Measurements from ENCODE around the gene CCDC197.
A peak's percentile ranks its signal among the peaks of the same experiment; 100 is the strongest.

CCDC197 gene

DNA sequence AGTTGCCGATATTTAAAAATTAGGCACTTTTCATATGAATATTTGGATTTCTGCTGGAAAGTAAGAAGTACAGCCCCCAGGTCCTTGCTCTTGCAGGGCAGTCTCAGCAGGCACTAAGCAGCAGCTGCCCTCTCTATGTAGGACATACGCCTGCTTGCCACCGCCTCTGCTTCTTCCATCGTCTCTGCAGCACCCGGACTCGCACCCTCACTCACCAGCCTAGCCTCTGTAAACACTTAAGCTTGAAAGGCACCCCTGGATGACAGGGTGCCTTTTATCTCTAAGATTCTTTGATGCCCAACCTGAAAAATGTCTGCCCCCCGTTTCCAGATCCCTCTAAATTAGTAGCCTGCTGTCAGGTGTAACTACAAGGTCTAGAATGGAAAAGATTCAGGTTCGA is 48.0 kb downstream of the CCDC197 start:
- DNase-seq, result no peak

DNA sequence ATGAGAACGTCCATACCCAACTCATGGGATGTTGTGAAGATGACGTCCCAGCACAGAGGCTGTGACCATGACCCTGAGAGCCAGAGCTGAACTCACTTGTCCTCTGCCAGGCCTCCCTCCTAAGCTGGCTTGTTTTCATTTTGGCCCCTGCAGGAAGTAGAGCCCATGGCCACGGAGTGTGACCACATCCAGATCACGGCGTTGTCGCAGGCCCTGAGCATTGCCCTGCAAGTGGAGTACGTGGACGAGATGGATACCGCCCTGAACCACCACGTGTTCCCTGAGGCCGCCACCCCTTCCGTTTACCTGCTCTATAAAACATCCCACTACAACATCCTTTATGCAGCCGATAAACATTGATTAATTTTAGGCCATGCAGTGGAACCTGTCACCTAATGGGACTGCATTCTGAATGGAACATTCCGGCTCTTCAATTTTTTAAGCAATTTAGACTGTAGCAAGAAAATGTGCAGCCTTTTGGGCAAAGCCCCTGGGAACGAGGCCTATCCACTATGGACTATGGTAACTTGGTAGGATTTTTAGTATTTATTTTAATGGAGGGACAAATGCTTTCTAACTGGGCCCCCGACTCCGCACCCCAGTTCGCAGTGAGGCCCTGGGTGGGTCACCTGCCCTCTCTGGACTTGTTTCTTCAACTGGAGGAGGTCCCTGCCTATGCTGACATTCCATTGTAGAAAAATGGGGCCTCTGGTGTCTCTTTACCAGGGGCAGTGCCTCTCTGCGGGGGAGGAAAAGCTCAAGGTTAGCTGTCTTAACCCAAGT is 48.7 kb downstream of the CCDC197 start:
- no peak for DNase-seq

DNA sequence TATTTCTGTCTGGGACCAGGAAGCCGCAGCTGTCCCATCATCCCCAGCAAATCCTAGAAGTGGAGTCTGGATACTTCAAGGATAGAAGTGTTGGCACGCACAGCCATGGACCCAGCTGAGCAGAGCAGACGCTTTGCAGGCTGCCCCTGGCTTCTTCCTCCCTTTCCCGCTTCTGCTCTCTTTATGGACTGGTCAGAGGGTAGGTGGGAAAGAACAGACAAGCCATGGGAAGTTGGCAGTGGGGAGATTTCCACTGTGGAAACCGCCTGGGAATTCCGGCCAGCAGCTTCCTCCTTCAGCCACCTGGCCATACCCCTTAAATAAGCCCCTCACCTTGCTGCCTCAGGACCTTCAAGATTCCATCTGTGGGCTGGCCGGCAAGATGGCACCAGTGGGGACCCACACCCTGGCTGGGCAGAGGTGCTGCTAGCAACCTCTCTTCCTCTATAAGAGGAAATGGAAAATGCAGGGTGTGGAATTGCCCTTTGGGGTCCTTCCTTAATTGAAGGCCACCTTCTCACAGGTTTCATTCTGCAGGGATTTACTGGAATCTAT is 49.7 kb downstream of the CCDC197 start:
- DNase-seq, result no peak

DNA sequence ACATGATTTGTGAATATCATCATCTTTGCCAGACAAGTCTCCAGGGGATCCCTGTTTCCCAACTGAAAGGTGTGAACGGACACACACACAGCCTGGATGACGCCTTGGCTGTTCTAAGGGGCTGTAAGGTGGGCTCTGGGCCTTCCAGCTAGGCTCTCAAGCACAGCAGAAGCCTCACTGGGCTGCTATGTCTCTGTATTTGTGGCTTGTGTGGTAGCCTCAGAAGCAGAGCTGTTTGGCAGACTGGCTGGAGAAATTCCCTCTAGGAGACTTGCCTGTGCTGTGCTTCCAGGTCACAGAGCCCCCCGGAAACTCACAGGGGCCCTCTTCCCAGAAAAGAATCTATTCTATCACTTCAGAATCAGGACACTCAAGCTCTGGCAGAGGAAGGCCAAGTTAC is 50.5 kb downstream of the CCDC197 start:
- no peak for DNase-seq

DNA sequence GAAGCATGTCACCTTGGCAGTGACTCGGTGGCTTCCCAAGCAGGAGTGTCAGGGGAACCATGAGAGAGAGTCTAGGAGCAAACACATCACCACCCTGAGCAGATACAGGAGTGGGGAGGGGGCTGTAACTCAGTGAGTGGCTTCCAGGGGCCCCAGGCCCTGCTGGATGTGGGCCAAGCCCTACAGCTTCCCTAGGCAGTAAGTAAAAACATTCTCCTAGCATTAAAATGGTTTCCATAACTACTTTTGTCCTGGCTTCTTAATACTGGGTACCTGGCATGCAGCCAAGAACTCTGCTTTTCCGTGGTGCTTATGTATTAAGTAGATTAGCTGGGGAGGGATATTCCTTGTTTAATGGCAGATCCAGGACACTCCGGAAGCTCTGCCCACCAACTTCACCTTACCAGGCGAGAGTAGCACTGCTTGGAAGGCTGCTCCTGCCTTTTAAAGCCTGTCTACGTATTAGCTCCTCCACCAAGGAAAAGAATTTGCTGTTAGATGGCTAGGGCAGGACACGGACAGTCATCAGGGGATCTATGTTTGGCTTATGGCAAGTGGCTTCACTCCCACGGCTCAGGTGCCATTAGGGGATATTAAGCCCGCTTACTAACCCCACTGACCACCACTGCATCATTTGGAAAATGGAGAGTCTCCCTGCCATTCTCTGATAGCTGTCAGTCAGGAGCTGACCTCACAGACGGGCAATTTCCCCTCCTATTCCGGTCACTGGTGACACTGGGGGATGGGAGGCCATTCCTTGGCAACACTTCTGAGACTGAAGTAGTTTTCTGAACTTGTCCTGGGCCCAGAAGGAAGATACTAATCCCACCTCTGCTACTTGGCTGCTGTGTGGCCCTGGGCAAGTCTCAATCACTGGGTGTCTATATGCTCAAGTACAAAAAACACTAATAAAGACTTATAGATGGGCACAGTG is 51.9 kb downstream of the CCDC197 start:
- DNase-seq, result no peak

DNA sequence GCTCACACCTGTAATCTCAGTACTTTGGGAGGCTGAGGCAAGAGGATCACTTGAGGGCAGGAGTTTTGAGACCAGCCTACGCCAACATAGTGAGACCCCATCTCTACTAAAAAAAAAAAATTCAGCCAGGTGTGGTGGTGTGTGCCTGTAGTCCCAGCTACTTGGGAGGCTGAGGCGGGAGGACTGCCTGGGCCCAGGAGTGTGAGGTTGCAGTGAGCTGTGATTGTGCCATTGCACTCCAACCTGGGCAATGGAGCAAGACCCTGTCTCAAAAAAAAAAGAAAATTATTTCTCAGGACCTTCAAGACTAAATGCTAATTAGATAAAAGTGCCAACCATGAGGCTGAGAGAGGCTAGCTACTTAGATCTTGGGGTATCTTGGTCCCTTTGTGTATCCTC is 52.5 kb downstream of the CCDC197 start:
- no peak for DNase-seq

DNA sequence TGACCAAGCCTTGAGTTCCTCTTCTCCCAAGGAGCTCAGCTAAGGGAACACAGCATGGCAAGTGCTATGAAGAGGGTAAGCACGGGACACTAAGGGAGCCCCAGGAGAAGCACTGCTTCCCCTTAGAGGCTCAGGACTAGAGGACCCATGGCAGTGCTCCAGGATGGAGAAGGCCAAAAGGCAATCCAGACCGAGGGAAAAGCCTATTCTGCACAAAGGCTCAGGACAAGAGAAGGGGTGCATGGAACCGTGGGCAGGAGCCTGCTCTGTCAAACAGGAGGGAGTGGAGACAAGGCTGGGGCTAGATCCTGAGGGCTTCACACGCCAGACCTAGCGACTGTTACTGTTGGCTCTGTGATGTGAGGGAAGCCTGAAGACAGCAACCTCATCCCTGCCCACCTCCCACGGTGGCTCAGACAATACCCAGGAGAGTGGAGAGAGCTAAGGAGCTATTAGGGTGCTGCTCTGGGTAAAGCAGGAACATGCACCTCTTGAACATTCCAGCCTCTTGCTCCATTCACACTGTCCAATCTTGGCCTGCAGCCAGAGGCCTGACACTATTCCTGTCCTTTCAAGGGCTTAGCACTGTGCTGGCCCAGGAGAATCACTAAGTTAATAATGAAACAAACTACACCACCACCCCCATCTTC is 53.3 kb downstream of the CCDC197 start:
- DNase-seq, result no peak

DNA sequence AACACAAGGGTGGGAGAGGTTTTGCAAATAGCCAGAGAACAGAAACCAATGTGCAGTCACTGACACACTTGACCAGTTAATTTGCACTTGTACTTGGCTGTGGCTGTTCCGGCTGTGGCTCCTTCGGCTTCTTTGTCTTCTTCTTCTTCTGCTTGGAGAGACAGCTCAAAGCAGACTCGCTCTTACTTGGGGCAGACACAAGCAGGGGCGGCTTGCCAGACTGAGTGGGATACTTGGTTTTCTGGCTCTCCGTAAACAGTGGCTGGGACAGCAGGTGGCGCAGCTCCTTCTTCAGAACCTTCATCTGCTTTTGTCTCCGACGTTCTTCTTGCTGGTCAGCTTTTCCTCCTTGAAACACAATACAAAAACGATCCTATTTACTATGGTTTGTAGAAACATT is 54.0 kb downstream of the CCDC197 start:
- no peak for DNase-seq

DNA sequence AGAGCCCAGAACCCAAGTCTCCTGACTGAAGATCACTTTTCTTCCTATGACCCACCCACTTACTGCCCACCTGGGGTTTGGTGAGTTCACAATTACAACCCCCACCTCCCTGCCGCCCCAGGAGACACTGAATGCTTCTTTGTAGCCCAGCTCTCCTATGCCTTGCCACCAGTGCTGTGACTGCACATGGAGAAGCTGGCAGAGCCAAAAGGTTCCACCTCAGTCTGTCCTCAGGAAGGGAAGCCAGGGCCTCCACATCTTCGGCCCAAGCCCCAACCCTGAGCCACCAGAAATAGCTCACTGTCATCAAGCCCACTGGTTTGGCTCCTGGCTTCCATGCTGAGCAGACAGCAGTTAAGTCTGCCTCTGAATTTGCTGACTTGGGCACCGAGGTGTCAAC is 54.7 kb downstream of the CCDC197 start:
- no peak for DNase-seq

DNA sequence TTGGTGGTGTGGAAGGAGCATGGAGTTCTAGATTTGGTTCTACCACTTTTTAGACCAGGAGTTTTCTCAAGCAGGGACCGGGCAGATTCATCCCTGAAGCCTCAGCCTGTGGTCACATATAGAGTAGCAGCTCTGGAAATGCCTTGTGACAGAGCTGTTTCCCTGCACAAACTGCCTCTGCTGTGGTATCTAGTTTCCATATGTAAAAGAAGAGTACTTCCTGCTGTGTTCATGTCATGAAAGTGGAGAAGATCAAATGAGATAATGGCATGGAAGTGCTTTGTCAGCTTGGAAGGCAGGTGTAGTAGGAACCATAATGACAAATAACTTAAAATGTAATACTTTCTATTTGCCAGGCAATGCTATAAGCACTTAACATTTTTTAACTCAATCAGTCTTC is 55.1 kb downstream of the CCDC197 start:
- no peak for DNase-seq

DNA sequence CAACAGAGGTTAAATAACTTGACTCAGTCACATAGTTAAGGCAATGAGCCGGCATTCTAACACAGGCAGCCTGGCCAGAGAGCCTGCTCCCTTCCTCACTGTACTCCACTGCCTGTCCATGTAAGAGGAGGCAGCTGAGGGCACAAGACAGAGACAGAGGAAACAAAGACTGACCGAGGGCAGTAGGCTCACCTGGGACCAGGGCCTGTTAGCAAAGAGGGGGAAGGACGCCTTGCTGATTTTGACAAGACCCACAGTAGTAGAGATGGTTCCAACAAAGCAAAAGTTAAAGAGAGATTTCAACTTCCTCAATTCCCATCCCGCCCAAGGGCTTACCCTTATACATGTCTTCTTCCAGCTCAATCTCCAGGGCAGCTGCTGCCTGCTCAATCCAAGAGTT is 55.6 kb downstream of the CCDC197 start:
- no peak for DNase-seq

GRCh38 chr14:94054401-94054800 is 57.3 kb downstream of the CCDC197 start:
- DNase-seq, result no peak

GRCh38 chr14:94054936-94055335 is 57.8 kb downstream of the CCDC197 start:
- no peak for DNase-seq

- DNase-seq, result peak in 1 of 2 donors; percentile 51
Measured at GRCh38 chr14:94056579-94057308, 59.6 kb downstream of the CCDC197 start.

DNA sequence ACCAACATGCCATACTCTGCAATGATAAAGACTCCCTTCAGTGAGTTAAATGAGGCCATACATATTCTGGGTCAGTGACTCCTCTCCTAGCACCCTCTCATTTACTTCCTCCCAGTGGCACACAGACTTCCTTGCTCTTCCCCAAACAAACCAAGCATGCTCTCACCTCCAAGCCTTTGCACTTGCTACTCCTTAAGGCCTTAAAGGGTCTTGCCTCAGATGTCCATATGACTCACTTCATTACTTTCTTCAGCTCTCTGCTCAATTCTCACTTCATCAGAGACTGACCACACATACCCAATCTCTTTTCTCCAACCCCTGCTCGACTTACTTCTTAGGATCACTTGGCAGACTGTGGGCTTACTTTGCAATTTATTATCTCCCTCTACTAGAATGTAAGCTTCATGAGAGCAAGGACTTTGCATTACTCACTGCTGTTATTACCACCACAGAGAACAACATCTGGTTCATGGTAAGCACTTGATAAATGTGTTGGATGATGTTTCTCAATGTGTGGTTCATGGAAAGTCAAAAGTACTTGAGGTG is 61.1 kb downstream of the CCDC197 start:
- no peak for DNase-seq

Measured in CD4-positive, alpha-beta T cell treated with Interferon alpha-2 for 1 hour (primary cell).